NCI-H69 (cell line): Measurements from ENCODE around the gene GON4L.
"Not testable (repeated sequence)": the region's sequence is repeated elsewhere in the genome, so short reads cannot be mapped to it uniquely, and the experiment has no call there.

ENCODE experiments used
- DNase-seq: peaks from one replicate; lab custom pipeline; 2025; lab: John Stamatoyannopoulos, UW

Gene GON4L

DNA sequence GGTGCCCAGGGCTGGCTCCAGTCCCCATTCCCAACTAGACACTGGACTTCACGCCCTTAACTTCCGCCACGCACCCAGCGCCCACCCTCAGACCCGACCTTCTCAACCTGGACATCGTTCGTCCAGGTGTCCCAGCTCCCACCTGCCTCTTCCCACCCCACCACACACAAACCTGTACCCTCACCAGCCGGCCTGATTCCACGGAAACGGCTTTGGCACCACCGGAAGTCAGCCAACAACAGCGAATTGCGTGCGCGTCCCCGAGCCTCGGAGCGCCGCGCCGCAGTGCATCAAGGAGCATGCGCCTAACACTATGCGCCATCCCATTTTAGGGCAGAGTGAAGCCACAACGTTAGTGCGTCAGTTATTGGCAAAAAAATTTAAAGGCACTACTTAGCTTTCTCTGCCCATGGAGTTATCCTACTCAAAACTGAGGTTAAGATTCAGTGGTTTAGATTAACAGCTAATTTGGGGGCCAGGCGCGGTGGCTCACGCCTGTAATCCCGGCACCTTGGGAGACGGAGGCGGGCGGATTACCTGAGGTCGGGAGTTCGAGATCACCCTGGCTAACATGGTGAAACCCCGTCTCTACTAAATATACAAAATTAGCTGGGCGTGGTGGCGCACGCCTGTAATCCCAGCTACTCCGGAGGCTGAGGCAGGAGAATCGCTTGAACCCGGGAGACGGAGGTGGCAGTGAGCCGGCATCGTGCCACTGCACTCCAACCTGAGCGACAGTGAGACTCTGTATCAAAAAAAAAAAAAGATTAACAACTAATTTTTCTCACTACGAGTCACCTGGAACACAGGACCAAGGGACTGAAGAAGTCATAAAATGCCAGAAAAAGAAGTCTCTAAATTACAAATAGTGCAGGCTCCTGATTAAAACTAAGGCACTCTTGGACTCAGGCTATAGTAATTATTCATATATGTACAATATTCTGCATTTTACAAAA lies at the start of gene GON4L:
GON4L (minus strand) TSS at position 240 of the 956 bp plus-strand sequence. CDS start 3,434 bp downstream, outside the sequence.
- DNase-seq, result peak; percentile 97

- no peak for DNase-seq
These were observed 47.2 kb upstream of the GON4L start for GRCh38 chr1:155904261-155904660.

DNA sequence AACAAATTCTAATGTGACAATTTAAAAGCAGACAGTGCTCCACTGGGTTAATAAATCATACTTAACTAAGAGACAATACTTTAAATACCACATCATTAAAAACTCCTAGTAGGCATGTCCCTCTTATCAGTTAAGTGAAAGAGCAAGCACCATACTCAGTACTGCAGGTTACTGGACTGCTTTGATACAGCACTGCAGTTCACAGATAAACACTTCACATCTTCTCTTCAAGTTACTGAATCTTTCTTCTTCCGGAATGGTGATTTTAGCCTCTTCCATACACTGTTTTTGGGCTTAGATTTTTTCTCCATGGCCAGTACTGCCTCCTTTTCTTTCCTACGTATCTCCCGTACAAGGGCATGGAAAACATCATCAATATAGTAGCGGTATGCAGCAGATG lies 43.1 kb upstream of the GON4L start:
- DNase-seq, result no peak

GRCh38 chr1:155899683-155900082 lies 42.7 kb upstream of the GON4L start:
- DNase-seq, result no peak

DNA sequence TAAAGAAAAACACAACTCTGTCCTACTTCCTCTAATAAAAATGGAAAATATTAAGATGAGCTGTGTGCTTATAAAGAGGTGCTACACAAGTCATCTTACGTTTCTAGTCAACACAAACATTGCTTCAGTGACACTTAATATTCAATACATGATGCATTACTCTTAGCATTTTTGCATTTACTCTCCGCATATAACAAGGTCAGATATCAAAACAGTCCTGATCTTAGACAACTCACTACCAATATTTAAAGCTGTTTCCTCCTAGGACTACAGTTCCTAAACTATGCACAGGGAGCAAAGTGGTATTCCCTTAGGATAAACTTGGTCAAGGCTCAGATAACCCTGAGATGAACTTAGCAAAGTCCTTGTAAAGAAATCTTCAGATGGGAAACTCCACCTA lies 41.9 kb upstream of the GON4L start:
- no peak for DNase-seq

- no peak for DNase-seq
These were observed 40.7 kb upstream of the GON4L start for GRCh38 chr1:155897746-155898145.

GRCh38 chr1:155896476-155896875 lies 39.5 kb upstream of the GON4L start:
- DNase-seq, result not testable (repeated sequence)

GRCh38 chr1:155895617-155896016 lies 38.6 kb upstream of the GON4L start:
- DNase-seq, result not testable (repeated sequence)

GRCh38 chr1:155893389-155894142 lies 36.6 kb upstream of the GON4L start:
- DNase-seq, result no peak

- DNase-seq, result no peak
These were observed 35.8 kb upstream of the GON4L start for GRCh38 chr1:155892796-155893195.

- DNase-seq, result no peak
These were observed 33.2 kb upstream of the GON4L start for GRCh38 chr1:155890251-155890650.

DNA sequence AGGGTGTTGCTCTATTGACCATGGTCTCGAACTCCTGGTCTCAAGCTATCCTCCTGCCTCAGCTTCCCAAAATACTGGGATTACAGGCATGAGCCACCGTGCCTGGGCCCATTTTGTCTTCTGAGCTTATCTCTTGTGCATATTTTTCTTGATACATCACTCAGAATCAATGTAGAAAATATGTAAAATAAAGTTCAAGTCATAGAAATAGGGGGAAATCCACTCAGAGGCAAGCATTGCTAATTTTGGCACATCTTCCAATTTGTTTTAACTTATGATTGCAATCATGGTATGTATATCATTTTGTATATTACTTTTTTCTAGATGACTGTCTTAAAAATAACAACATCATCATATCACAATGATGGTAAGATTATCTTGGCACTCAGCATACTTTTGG lies 32.6 kb upstream of the GON4L start:
- DNase-seq, result no peak

DNA sequence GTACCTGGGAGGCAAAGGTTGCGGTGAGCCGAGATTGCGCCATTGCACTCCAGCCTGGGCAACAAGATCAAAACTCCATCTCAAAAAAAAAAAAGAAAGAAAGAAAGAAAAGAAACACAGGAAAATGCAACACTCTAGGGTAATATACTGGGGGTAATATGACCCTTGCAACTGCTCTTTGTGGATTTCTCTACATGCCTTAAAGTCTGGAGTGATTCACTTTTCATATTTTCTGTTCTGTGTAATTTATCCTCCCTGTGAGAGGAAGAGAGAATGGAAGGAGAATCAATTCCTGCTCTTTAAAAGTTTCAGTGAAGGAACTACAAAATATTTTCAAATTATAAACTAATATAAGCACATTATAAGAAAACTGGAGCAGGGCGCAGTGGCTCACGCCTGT lies 31.5 kb upstream of the GON4L start:
- no peak for DNase-seq

DNA sequence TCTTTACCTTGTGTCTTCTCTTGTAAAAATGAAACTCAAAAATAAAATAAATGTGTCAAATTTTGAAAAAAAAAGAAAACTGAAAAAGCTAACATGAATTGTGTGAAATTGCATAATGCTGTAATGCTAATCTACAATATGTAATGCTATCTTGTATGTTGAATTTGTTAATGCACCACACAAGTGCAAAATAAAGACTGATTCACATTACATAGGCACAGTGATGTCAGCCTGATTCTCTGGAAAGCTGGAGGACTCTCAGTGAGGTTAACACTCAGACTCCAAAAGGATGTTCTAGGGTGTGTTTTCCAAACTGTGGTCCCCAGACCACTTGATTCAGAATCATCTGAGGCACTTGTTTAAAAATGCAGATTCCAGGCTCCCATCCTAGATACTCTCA lies 28.0 kb upstream of the GON4L start:
- no peak for DNase-seq

GRCh38 chr1:155884031-155884960 lies 27.3 kb upstream of the GON4L start:
- DNase-seq, result no peak

DNA sequence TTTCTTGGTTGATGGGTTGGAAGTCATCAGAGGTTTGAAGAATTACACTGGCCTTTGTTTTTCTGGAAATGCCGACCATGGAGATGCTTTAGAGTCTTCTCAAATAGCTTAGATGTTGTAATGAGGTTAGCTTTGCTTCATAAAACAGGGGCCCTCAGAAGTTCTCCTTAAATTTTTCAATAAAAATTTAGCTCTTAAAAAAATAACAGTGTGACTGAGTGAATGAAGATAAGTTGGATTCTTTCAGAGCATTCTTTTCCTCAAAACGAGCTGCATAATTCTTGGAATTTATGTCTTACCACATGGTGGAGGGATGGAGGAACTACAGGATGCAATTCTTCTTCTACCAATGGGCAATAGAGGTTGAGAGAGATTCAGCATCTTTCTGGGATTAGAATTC lies 25.8 kb upstream of the GON4L start:
- DNase-seq, result no peak

GRCh38 chr1:155882235-155882634 lies 25.2 kb upstream of the GON4L start:
- DNase-seq, result no peak

DNA sequence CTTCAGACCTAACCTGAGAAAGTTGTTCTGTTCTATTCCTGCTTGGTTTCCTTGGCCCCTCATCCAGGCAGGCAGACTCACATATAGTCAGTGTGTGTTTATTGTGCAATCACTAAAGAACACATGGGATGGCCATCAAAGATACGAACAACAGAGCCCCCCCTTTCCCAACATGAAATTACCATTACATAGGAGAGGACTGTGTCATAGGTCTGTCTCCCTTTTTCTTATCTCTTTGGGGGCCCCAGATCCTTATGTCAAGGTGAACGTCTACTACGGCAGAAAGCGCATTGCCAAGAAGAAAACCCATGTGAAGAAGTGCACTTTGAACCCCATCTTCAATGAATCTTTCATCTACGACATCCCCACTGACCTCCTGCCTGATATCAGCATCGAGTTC lies 23.9 kb upstream of the GON4L start:
- no peak for DNase-seq

DNA sequence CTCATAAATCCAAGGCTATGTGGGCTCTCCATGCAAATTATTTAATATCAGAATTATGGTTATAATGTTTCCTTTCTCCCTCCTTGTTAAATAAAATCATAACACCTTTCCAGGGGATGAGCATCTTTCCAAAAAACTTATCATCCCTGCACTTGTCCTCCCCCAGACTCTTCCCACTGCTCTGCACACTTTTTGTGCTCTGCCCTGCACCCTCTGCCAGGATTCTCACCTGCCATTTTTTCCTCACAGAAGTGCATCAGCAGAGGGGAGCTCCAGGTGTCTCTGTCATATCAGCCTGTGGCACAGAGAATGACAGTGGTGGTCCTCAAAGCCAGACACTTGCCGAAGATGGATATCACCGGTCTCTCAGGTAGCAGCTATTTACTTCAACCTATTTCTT lies 23.2 kb upstream of the GON4L start:
- no peak for DNase-seq

DNA sequence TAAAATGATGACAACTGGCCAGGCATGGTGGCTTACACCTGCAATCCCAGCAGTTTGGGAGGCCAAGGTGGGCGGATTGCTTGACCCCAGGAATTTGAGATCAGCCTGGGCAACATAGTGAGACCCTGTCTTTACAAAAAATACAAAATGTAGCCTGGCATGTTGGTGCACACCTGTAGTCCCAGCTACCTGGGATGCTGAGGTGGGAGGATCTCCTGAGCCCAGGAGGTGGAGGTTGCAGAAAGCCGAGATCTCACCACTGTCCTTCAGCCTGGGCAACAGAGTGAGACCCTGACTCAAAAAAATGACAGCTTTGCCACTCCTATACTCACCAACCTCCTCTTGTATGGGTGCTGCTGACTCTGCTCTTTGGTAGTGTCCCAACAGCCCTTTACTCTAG lies 20.9 kb upstream of the GON4L start:
- DNase-seq, result no peak

DNA sequence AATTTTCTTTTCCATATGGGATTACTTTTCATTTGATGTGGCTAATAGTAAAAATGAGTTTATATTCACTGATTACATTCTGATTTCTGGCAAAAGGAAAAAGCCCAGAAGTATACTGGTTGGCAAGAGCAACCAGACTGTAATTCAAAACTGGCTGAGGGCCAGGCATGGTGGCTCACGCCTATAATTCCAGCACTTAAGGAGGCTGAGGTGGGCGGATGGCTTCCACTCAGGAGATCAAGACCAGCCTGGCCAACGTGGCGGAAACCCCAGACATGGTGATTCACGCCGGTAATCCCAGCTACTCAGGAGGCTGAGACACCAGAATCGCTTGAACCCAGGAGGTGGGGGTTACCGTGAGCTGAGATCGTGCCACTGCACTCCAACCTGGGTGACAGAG lies 16.8 kb upstream of the GON4L start:
- DNase-seq, result peak; percentile 71

GRCh38 chr1:155872527-155872926 lies 15.5 kb upstream of the GON4L start:
- no peak for DNase-seq
